DOHH2 (cell line): ENCODE data around the gene CLIC6.

Source experiments
- H3F3A ChIP-seq: fragments of 200-600 bp; sonication (generic), shearing (Covaris generic); 2 replicates; pipeline ENCODE4 v1.6.0; 2016; ENCODE audit warnings: antibody characterized with exemption, mild to moderate bottlenecking; ENCODE audit not compliant: control insufficient read depth, insufficient read depth
- H3K27ac ChIP-seq: fragments of 200-600 bp; sonication (generic); 2 replicates; pipeline ENCODE4 v1.5.1; 2014; ENCODE audit warnings: low read depth, mild to moderate bottlenecking, low read length, moderate library complexity
- H3K27me3 ChIP-seq: fragments of 200-600 bp; sonication (generic); 2 replicates; pipeline ENCODE4 v1.6.1; 2014; ENCODE audit warnings: mild to moderate bottlenecking, low read length, mixed read lengths; ENCODE audit not compliant: control insufficient read depth
- H3K36me3 ChIP-seq: fragments of 200-600 bp; sonication (generic); 2 replicates; pipeline ENCODE4 v1.6.1; 2014; ENCODE audit warnings: mild to moderate bottlenecking, low read length, moderate library complexity, mixed read lengths; ENCODE audit not compliant: control insufficient read depth
- H3K4me1 ChIP-seq: fragments of 200-600 bp; sonication (generic); 2 replicates; pipeline ENCODE4 v1.6.1; 2014; ENCODE audit warnings: mild to moderate bottlenecking, low read length, mixed read lengths; ENCODE audit not compliant: control insufficient read depth
- H3K4me2 ChIP-seq: fragments of 200-600 bp; sonication (generic); 2 replicates; pipeline ENCODE4 v1.6.0; 2014; ENCODE audit warnings: mild to moderate bottlenecking, low read length, moderate library complexity
- H3K4me3 ChIP-seq: fragments of 200-600 bp; sonication (generic); 2 replicates; pipeline ENCODE4 v1.5.1; 2014; ENCODE audit warnings: mild to moderate bottlenecking, low read length, mixed read lengths
- H3K79me2 ChIP-seq: fragments of 200-600 bp; sonication (generic); 2 replicates; pipeline ENCODE4 v1.6.1; 2014; ENCODE audit warnings: mild to moderate bottlenecking, low read length, mixed read lengths; ENCODE audit not compliant: control insufficient read depth
- H3K9me2 ChIP-seq: fragments of 200-600 bp; sonication (generic); replicated peaks from 2 replicates; pipeline ENCODE4 v1.6.1; 2014; ENCODE audit warnings: mild to moderate bottlenecking, low read length, mixed read lengths; ENCODE audit not compliant: control insufficient read depth
- H3K9me3 ChIP-seq: fragments of 200-600 bp; sonication (generic); 2 replicates; pipeline ENCODE4 v1.6.1; 2014; ENCODE audit warnings: antibody characterized with exemption, low read length, mixed read lengths; ENCODE audit not compliant: control insufficient read depth, insufficient read depth
- H4K20me1 ChIP-seq: fragments of 200-600 bp; sonication (generic); 2 replicates; pipeline ENCODE4 v1.6.0; 2014; ENCODE audit warnings: low read depth, mild to moderate bottlenecking, antibody characterized with exemption, low read length, moderate library complexity; ENCODE audit not compliant: control insufficient read depth, insufficient read depth
- CTCF ChIP-seq: fragments of 200-600 bp; sonication (generic); IDR thresholded peaks from one replicate; pipeline ENCODE4 v1.5.1; 2014; ENCODE audit warnings: antibody characterized with exemption, mild to moderate bottlenecking, low read depth, low read length; ENCODE audit not compliant: poor library complexity, severe bottlenecking
- EZH2phosphoT487 ChIP-seq: fragments of 200-600 bp; sonication (generic); IDR thresholded peaks from 2 replicates; pipeline ENCODE4 v1.6.1; 2017; ENCODE audit warnings: borderline replicate concordance, mild to moderate bottlenecking, antibody characterized with exemption, low read length, moderate library complexity, mixed read lengths

Gene CLIC6

GRCh38 chr21:34671891-34672290 is 3.1 kb downstream of the CLIC6 start:
- Histone ChIP-seq H4K20me1 (no peaks in the 10 kb centered on the region), H3K36me3 (no peaks in the 10 kb centered on the region), H3K79me2 (no peaks in the 10 kb centered on the region)

DNA sequence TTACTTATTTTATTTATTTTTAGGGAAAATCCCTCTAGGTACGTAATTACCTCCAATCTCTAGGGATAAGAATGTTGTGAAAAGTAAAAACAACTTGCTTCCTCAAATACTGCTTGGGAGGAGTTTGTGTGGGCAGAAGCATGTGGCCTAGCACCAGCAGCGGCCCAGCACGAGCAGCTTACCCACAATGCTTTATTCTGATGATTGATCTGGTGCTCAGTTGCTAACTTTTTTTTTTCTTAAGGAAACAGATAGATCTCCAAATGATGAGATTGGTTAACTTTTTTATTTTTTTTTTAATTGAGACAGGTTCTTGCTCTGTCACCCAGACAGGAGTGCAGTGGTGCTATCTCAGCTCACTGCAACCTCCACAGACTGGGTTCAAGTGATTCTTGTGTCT is 4.2 kb downstream of the CLIC6 start:
- Histone ChIP-seq H3F3A (no peaks in the 10 kb centered on the region), H3K9me3 (no peaks in the 10 kb centered on the region), H3K4me3 (no peak overlapping the region), H3K27me3 (0 out of 2 replicates have a peak, but pooled peaks cover 7% of the 10 kb centered on the region), H3K9me2 (no peaks in the 10 kb centered on the region), H3K36me3 (no peaks in the 10 kb centered on the region), H3K79me2 (no peaks in the 10 kb centered on the region), H3K4me1 (no peaks in the 10 kb centered on the region), H3K4me2 (no peak overlapping the region), H3K27ac (no peak overlapping the region), H4K20me1 (no peaks in the 10 kb centered on the region)
- TF ChIP-seq EZH2phosphoT487: no peak
- no peak for TF ChIP-seq CTCF

More at GRCh38 chr21:34671891-34672290, 3.1 kb downstream of the CLIC6 start:
- H3K4me1 ChIP-seq: no peaks in the 10 kb centered on the region
- TF ChIP-seq CTCF: no peak
- no peak for TF ChIP-seq EZH2phosphoT487
- H3F3A ChIP-seq: no peaks in the 10 kb centered on the region
- H3K27ac ChIP-seq: no peak overlapping the region
- peaks cover 7% of the 10 kb centered on the region; the same call in 1 of the 2 replicates for H3K27me3 ChIP-seq
- H3K4me3 ChIP-seq: no peak overlapping the region
- H3K9me2 ChIP-seq: no peaks in the 10 kb centered on the region
- no peaks in the 10 kb centered on the region for H3K9me3 ChIP-seq
- no peak overlapping the region for H3K4me2 ChIP-seq

DNA sequence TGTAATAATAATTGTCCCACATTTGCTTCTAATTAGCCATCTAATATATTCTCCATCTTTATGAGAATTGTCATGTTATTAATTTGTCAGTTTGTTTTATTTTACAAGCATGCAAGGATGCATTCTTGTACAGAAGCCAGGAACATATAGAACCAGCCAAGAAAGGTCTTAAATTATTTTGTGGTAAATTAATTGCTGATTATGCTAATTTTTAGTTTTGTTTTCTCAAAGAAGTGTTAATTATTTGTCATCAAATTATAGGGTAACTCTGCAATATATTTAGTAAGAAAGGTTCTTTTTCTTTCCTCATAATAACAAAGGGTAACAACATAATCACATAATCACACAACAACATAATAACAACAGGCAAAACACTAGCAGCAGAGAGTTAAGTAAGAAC is 5.7 kb downstream of the CLIC6 start:
- no peaks in the 10 kb centered on the region for H4K20me1 ChIP-seq
- no peak overlapping the region for H3K27ac ChIP-seq
- H3F3A ChIP-seq: no peaks in the 10 kb centered on the region
- no peak overlapping the region for H3K4me3 ChIP-seq
- no peaks in the 10 kb centered on the region for H3K4me1 ChIP-seq
- H3K79me2 ChIP-seq: no peaks in the 10 kb centered on the region
- H3K4me2 ChIP-seq: no peak overlapping the region
- TF ChIP-seq EZH2phosphoT487: no peak
- no peak for TF ChIP-seq CTCF
- H3K9me2 ChIP-seq: no peaks in the 10 kb centered on the region
- H3K9me3 ChIP-seq: no peaks in the 10 kb centered on the region
- 0 out of 2 replicates have a peak, but pooled peaks cover 7% of the 10 kb centered on the region for H3K27me3 ChIP-seq
- H3K36me3 ChIP-seq: no peaks in the 10 kb centered on the region

DNA sequence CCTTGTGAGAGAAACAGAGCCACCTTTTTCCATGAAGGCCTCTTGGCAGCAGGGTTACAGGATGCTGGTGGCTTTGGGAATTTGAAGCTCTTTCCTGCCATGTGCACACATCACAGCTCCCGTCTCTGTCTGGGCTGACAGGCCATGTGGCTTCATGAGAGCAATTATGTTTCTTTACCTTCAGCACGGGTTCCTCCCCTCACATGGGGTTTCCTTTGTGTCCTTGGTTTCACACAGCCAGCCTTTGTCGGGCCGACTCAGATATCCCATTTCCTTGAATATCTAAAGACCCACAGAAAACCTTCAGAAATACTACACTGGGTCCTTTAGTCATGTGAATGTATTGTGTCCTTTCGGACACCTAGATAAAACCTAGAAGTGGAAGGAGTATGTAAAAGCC is 7.1 kb downstream of the CLIC6 start:
- H3K79me2 ChIP-seq: no peaks in the 10 kb centered on the region
- TF ChIP-seq CTCF: no peak
- no peak for TF ChIP-seq EZH2phosphoT487

More for the DNA sequence above, 7.1 kb downstream of the CLIC6 start:
- Histone ChIP-seq H3K4me2 (no peak overlapping the region), H3K9me3 (no peaks in the 10 kb centered on the region), H3K27ac (no peak overlapping the region), H3K27me3 (0 out of 2 replicates have a peak, but pooled peaks cover 7% of the 10 kb centered on the region), H3F3A (no peaks in the 10 kb centered on the region), H3K4me3 (no peak overlapping the region), H3K36me3 (no peaks in the 10 kb centered on the region), H3K4me1 (no peaks in the 10 kb centered on the region), H4K20me1 (no peaks in the 10 kb centered on the region), H3K9me2 (no peaks in the 10 kb centered on the region)
